ENCODE measurements around the gene PPIP5K2. TPM values are rescaled to one million over a fixed set of nuclear protein-coding genes. Genes with fewer than 3 reads are reported as not detected.

The PPIP5K2 gene
- total and polyA plus RNA-seq, 3 donors from 2014 or later, result 23.7 to 42.8 (median 30.4) TPM

- Histone ChIP-seq H3K4me1 (peaks cover 27% of the 10 kb centered on the region), H3K4me3 (peak within 1 kb of the TSS; percentile 89 to 95), H3K27me3 (no peaks in the 10 kb centered on the region), H3K27ac (peak within 1 kb of the TSS; percentile 81 to 82), H3K9me3 (no peaks in the 10 kb centered on the region), H3K36me3 (ENCODE audit: low read depth, missing control alignments) (no peaks in the 10 kb centered on the region)
- intact Hi-C loops (cut with DNase I; ENCODE audit: low total_unique reads), result no loop called here
- DNase-seq, result peak; percentile 98
- WGBS, 2 donors, result 0% methylated on average over 10 to 39 of the region's 45 CpGs
- TF ChIP-seq POLR2A (IDR thresholded peaks at IDR 0.05) (no peak), CTCF (IDR thresholded peaks at IDR 0.05) (no peak)
Measured at GRCh38 chr5:103258368-103258956, 138.4 kb downstream of the PPIP5K2 start, which contains the start of gene MACIR. MACIR (plus strand) TSS chr5:103258763; CDS start chr5:103275920, 17,157 bp downstream.

- Histone ChIP-seq H3K27me3 (no peaks in the 10 kb centered on the region), H3K4me3 (peak overlapping the region; percentile 89 to 95), H3K27ac (peak overlapping the region; percentile 81 to 82), H3K4me1 (peaks cover 27% of the 10 kb centered on the region), H3K9me3 (no peaks in the 10 kb centered on the region), H3K36me3 (ENCODE audit: low read depth, missing control alignments) (no peaks in the 10 kb centered on the region)
- TF ChIP-seq POLR2A (IDR thresholded peaks at IDR 0.05) (no peak), CTCF (IDR thresholded peaks at IDR 0.05) (no peak)
- peak; percentile 54 for DNase-seq
- WGBS, 2 donors, result 0% methylated on average over 20 of the region's 91 CpGs; no CpG with 5 or more reads in 1 of the 2 donors
- intact Hi-C loops (cut with DNase I; ENCODE audit: low total_unique reads), result no loop called here
Measured at GRCh38 chr5:103258957-103259704, 139.0 kb downstream of the PPIP5K2 start.

GRCh38 chr5:103259705-103260355 lies 139.7 kb downstream of the PPIP5K2 start:
- H3K36me3 ChIP-seq (ENCODE audit: low read depth, missing control alignments), result no peaks in the 10 kb centered on the region
- intact Hi-C loops (cut with DNase I; ENCODE audit: low total_unique reads), result no loop called here
- WGBS, 2 donors, result 2 to 10% methylated on average over 5 to 20 of the region's 20 CpGs

GRCh38 chr5:103260951-103261350 lies 140.8 kb downstream of the PPIP5K2 start:
- H3K4me3 ChIP-seq, result no peak overlapping the region

More at GRCh38 chr5:103259705-103260355, 139.7 kb downstream of the PPIP5K2 start:
- H3K9me3 ChIP-seq, result no peaks in the 10 kb centered on the region
- TF ChIP-seq CTCF (IDR thresholded peaks at IDR 0.05), result peak in 1 of 3 experiments; percentile 3
- no peak for TF ChIP-seq POLR2A (IDR thresholded peaks at IDR 0.05)
- peak; percentile 67 for DNase-seq
- H3K4me1 ChIP-seq, result peaks cover 27% of the 10 kb centered on the region
- H3K27ac ChIP-seq, result peak overlapping the region; percentile 81 to 82
- H3K27me3 ChIP-seq, result no peaks in the 10 kb centered on the region
- H3K4me3 ChIP-seq, result peak overlapping the region; percentile 89 to 95

More at GRCh38 chr5:103260951-103261350, 140.8 kb downstream of the PPIP5K2 start:
- intact Hi-C loops (cut with DNase I; ENCODE audit: low total_unique reads), result no loop called here
- no peaks in the 10 kb centered on the region for H3K27me3 ChIP-seq
- H3K9me3 ChIP-seq, result no peaks in the 10 kb centered on the region
- no peaks in the 10 kb centered on the region for H3K36me3 ChIP-seq (ENCODE audit: low read depth, missing control alignments)
- no peak overlapping the region for H3K27ac ChIP-seq
- TF ChIP-seq CTCF (IDR thresholded peaks at IDR 0.05) (no peak), POLR2A (IDR thresholded peaks at IDR 0.05) (no peak)
- peaks cover 27% of the 10 kb centered on the region for H3K4me1 ChIP-seq
- no peak for DNase-seq
- WGBS, 2 donors, result 14 to 21% methylated on average over 3 of the region's 3 CpGs

Other genes starting within 250 kb of the PPIP5K2 start
- gene GIN1, start 163 bp upstream of the PPIP5K2 start, total RNA-seq, result 10 to 100 TPM; 12.5 to 16.8 TPM
- gene GIN1, start 163 bp upstream of the PPIP5K2 start, polyA plus RNA-seq (ENCODE audit: insufficient read depth, low read depth, low replicate concordance), result 6.7 TPM
- gene MACIR, start 138.5 kb downstream of the PPIP5K2 start, total RNA-seq, result 10 to 100 TPM; 18.4 to 21.6 TPM
- gene MACIR, start 138.5 kb downstream of the PPIP5K2 start, polyA plus RNA-seq (ENCODE audit: insufficient read depth, low read depth, low replicate concordance), result 12.8 TPM

Measured in testis (tissue), 3 donors.